Peyer's patch (tissue), 4 donors: ENCODE results near the gene FN3K.

Source experiments
- POLR2A ChIP-seq, 2 donors: fragments of 450-650 bp; IDR thresholded peaks; one replicate each; pipeline ENCODE4 v1.5.1; 2017; ENCODE audit warnings: antibody characterized with exemption in 2 of 2, mild to moderate bottlenecking in 2 of 2, moderate library complexity in 2 of 2
- TF ChIP-seq, protein P1 (sequence below), 6 experiments: fragments of 450-650 bp in 4 of 6; fragments of 200-600 bp in 2 of 6; sonication (generic) in 1 of 6; IDR thresholded peaks; one replicate each; pipeline ENCODE4 v1.5.1; 2017 to 2019; ENCODE audit warnings: antibody characterized with exemption in 6 of 6, mild to moderate bottlenecking in 3 of 6, moderate library complexity in 1 of 6

DNA sequence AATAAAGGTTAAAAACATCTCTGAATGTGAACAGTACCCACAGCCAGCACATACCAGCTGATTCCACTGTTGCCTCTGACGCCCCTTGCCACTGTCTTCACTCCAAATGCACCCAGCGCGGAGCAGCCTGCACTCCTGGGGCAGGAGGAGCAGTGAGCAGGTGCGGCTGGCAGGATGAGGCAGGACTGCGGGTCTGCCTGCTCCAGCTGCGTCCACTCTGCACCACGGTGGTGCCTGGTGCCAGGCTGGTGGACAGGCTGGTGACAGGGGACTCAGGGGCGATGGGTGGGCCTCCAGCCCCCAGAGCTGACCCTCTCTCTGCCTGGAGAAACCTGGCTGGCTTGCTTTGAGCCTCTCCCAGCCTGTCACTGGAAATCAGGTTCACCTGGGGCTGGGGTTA is 46.3 kb upstream of the FN3K start:
- TF ChIP-seq, protein P1, sequence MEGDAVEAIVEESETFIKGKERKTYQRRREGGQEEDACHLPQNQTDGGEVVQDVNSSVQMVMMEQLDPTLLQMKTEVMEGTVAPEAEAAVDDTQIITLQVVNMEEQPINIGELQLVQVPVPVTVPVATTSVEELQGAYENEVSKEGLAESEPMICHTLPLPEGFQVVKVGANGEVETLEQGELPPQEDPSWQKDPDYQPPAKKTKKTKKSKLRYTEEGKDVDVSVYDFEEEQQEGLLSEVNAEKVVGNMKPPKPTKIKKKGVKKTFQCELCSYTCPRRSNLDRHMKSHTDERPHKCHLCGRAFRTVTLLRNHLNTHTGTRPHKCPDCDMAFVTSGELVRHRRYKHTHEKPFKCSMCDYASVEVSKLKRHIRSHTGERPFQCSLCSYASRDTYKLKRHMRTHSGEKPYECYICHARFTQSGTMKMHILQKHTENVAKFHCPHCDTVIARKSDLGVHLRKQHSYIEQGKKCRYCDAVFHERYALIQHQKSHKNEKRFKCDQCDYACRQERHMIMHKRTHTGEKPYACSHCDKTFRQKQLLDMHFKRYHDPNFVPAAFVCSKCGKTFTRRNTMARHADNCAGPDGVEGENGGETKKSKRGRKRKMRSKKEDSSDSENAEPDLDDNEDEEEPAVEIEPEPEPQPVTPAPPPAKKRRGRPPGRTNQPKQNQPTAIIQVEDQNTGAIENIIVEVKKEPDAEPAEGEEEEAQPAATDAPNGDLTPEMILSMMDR (IDR thresholded peaks at IDR 0.05) = no peak
- no peak for TF ChIP-seq POLR2A (IDR thresholded peaks at IDR 0.05)
